D721Med (cell line): ENCODE results near the gene MYO9B.

ENCODE experiments used
- DNase-seq: peaks from one replicate; pipeline ENCODE4 v3.0.0; 2011; ENCODE audit warnings: low spot score; ENCODE audit not compliant: insufficient read length
- FAIRE-seq: peaks from 2 replicates; lab custom pipeline; 2011; peaks lifted over from hg19 to GRCh38; lab: Jason Lieb, UNC
- TF ChIP-seq, protein P1 (sequence below): IDR thresholded peaks from 2 replicates; pipeline ENCODE4 v1.5.1; 2012; ENCODE audit warnings: mild to moderate bottlenecking, control low read depth; ENCODE audit not compliant: insufficient read depth; ENCODE audit errors: missing control alignments

MYO9B gene

DNA sequence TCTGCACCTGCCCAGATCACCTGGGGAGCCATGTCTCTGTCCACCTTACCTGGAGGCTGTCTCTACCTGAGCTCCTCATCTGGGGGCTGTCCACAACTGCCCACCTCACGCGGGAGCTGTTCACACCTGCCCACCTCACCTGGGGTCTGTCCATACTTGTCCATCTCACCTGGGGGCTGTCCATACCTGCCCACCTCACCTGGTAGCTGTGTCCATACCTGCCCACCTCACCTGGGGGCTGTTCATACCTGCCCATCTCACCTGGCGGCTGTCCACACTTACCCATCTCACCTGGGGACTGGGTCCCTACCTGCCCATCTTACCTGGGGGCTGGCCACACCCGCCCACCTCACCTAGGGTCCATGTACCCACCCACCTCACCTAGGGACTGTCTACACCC is 38.9 kb upstream of the MYO9B start:
- TF ChIP-seq, protein P1, sequence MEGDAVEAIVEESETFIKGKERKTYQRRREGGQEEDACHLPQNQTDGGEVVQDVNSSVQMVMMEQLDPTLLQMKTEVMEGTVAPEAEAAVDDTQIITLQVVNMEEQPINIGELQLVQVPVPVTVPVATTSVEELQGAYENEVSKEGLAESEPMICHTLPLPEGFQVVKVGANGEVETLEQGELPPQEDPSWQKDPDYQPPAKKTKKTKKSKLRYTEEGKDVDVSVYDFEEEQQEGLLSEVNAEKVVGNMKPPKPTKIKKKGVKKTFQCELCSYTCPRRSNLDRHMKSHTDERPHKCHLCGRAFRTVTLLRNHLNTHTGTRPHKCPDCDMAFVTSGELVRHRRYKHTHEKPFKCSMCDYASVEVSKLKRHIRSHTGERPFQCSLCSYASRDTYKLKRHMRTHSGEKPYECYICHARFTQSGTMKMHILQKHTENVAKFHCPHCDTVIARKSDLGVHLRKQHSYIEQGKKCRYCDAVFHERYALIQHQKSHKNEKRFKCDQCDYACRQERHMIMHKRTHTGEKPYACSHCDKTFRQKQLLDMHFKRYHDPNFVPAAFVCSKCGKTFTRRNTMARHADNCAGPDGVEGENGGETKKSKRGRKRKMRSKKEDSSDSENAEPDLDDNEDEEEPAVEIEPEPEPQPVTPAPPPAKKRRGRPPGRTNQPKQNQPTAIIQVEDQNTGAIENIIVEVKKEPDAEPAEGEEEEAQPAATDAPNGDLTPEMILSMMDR, result no peak
- FAIRE-seq (no peak), DNase-seq (no peak)

DNA sequence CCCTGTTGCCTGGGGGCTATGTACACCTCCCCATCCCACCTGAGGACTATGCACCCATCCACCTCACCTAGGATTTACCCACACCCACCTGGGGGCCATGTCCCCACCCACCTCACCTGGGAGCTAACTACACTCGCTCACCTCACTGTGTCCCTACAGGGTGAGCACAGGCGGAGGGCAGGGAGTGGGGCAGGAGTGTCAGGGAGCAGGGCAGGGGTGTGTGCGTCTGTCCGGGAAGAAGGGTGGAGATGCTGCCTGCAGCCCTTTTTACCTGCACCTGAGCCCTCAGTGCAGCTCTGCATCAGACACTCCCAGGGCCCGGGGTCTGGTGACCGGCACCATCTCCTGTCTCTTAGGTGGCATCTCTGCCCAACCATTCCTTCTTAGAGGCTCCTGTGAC is 38.4 kb upstream of the MYO9B start:
- TF ChIP-seq, protein P1, result no peak
- FAIRE-seq, result no peak
- DNase-seq, result no peak

DNA sequence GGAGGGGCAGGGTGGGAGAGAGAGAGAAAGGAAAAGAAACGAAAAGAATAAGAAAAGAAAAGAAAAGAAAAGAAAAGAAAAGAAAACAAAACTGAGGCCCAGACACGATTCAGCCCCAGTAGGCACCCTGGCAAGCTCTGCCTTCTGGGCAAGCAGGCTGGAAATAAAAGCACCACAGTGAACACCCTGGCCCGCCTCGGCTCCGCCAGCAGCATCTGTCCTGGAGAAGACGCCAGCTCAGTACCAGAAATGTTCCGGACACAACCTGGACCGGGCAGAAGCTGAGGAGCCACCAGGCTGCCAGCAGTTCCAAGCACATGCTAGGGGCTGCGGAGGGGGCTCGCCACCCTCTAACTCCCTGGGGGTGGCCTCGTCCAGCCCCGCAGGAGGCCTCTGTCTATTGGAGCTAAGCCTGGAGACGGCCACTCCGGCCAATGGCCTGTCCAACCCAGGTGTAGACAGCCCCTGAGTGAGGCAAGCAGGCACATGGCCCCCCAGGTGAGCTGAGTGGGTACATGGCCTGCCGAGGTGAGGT is 37.5 kb upstream of the MYO9B start:
- TF ChIP-seq, protein P1, result no peak
- no peak for FAIRE-seq

DNA sequence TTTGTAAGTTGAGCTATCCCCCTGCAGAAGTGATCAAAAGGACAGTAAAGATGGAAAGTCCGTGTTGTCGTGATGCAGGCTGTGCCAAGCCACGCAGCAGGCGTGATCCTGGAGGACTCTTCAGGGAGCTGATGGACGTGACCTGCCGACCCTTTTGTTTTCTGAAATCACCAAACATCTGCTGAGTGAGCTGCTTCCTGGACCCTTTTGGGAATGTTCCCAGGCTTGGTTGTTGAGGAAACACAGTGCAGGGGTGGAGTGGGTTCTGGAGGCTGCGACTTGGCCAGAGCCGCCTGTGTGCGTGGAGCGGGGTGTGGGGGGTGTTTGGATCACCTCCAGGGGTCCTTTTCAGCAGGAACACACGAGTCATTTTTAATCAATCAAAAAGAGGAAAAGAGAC is 33.6 kb upstream of the MYO9B start:
- FAIRE-seq (no peak), DNase-seq (no peak)
- TF ChIP-seq, protein P1, result no peak

More for the DNA sequence above, 37.5 kb upstream of the MYO9B start:
- no peak for DNase-seq

DNA sequence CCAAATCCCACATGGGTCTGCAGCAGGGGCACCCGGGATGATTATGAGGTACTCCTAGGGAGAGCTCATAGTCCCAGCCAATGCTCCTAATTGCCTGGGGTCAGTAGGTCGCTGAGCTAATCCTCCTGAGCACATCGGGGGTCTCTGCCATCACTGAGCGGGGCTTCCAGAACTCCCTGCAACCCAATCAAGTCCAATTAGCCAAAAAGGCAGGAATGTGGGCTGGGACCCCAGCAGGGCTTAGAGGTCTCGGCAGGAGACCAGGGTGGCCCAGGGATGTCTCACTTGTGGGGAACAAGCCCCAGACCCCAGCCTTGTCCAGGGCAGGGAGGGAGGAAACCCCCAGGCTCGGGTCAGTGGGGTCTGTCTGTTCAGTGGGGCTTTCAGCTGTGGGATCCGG is 31.8 kb upstream of the MYO9B start:
- TF ChIP-seq, protein P1, result no peak
- no peak for DNase-seq
- no peak for FAIRE-seq

DNA sequence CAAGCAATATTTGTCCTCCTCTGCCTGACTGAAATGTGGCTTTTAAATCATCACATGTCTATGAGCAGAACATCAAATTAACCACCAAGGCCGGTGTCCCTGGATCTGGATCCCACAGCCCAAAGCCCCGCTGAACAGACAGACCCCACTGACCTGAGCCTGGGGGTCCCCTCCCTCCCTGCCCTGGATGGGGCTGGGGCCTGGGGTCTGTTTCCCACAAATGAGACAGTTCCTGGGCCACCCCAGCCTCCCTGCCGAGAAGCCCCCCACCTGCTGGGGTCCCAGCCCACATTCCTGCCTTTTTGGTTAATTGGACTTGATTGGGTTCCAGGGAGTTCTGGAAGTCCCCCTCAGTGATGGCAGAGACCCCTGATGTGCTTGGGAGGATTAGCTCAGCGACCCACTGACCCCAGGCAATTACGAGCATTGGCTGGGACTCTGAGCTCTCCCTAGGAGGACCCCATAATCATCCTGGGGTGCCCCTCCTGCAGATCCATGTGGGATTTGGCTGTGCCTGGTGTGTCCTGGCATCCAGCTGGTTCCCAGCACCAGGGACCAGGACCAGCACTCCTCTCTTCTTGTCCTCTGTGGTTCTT is 29.6 kb upstream of the MYO9B start:
- TF ChIP-seq, protein P1, result no peak
- DNase-seq (no peak), FAIRE-seq (no peak)

DNA sequence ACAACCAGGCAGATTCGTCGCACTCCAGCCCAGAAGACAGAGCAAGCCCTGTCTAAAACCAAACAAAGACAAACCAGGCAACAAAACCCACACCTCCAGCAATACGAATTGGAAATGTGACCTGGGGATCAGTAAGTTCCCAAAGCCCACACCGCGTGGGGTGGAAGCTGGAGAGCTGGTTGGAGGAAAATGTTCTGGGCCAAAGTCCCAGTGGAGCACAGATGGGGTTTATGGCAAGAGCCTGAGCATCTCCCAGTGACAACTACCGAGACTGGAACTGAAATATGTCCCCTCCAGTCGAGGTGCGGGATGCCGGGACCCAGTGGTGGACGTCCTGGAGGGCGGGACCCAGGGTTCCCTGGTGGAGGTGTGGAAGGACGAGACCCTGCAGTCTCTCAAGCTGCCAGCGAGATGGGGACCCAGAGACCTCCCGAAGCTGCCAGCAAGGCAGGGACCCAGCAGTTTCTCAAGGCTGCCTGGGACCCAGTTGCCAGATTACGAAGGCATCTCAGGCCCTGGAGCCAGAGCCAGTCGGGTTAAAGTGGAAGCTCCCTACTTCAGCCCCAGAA is 26.6 kb upstream of the MYO9B start:
- DNase-seq (no peak), FAIRE-seq (no peak)
- TF ChIP-seq, protein P1, result no peak
